A375 (cell line): ENCODE results near the gene HCRTR1. TPM values are rescaled to one million over a fixed set of nuclear protein-coding genes. Genes with fewer than 3 reads are reported as not detected.

Experiments used
- total RNA-seq: library from RNA; depleted of rRNA; stranded (reverse); fragments of >200 nt; shearing (Covaris generic); gene quantifications from 2 replicates; pipeline ENCODE4 v1.2.3, GENCODE V29; 2014; rRNA removed

HCRTR1 gene
- not detected in 2 replicates for total RNA-seq

DNA sequence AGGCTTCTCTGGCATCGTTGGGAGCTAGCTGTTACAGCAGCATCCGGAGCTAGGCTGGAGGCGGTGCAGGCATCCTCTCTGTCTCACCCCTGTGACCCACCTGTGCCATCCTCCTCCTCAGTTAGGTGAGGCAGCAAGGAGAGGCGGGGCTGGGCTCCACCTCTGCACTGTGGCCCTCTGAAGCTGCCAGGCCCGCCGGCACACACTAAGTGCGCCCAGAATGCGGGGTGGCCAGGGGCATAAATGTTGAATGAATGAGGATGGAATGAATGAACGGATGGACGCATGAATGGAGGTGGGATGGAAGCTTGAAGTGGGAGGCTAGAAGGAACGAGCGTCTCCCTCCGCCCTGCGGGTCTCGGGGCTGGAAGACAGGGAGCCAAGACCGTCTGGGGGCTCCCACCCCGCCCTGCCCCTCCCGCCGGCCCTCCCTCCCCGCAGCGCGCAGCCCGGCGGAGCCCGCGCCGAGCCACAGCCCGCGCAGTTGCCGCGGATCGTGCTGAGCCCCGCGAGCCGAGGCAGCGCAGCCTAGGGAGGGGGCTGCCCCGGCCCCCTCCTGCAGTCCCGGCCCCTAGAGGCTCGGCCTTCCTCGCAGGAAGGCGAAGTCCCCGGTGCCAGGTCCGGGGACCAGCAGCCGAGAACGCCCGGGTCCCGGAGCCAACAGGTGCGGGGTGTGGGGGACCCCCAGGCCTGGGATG lies at the start of gene HCRTR1:
Gene HCRTR1, plus strand, starts transcription at position 472 of the 698 bp plus-strand sequence. CDS start 1,504 bp downstream, outside the sequence.

DNA sequence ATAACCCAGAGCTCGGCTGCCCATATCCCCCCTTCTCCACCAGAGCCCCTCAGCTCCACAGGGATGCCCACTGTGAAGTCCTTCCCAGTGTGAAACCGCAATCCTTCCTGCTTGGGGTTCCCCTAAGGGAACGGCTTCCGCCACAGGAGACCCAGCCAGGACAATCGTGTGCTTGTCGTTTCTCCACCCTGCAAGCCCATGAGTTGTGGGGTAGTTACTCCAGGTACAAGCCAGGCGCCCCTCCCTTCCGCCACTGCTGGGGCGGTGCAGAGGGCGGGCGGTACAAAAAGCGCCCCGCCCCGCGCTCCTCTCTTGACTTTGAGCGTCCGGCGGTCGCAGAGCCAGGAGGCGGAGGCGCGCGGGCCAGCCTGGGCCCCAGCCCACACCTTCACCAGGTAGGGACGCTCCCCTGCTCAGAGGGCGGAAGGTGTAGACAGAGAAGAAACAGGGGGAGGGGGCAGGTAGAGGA lies 41.3 kb upstream of the HCRTR1 start, which contains the start of gene TINAGL1:
Gene TINAGL1, plus strand, starts transcription at position 315 of the 469 bp plus-strand sequence. CDS start 634 bp downstream, outside the sequence.

DNA sequence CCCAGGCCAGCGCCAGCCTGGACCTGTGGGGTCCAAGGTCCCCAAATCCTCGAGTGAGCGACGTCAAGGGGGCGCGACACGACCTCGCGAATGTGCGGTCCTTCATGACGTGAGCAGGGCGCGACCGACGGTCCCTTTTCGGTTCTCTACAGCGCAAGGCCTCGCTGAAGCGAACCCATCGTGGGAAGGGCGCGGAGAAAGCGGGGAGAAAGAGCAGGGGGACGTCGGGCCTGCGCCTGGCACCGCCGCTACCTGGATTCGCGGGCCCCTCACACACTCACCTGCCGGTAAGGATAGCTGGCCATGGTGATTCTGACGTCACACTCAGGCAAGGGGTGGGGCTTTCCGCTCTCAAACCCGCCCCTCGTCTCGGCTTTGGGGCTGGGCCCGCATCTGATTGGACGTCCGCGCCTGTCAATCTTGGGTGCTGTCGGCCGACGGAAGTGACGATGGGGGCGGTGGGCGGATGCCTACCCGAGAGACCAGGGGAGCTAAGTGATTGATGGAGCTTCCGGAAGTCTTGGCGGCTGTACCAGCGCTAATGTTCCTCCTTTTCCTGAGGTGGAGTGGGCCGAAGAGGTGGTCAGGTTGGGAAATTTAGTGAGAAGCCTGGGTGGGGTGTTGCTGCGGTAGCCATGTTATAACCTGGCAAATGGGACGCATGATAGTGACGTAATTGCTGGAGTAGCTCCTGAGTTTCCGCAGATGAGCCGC lies 27.2 kb downstream of the HCRTR1 start, which contains the start of gene PEF1:
Gene PEF1, minus strand, starts transcription at position 317 of the 714 bp plus-strand sequence. Its CDS starts 12 bp downstream, at position 305.

Other genes starting within 250 kb of the HCRTR1 start
- 0.68 TPM in 1 of 2 replicates, not detected in the other for gene FABP3, start 244.6 kb upstream of the HCRTR1 start, total RNA-seq
- gene SERINC2, start 204.5 kb upstream of the HCRTR1 start, total RNA-seq = 20.3 and 22.6 TPM in 2 replicates
- 421 and 533 TPM in 2 replicates for gene TINAGL1, start 41.2 kb upstream of the HCRTR1 start, total RNA-seq
- gene PEF1, start 27.2 kb downstream of the HCRTR1 start, total RNA-seq = 68.5 and 70.2 TPM in 2 replicates
- gene COL16A1, start 86.3 kb downstream of the HCRTR1 start, total RNA-seq = 53.0 and 59.6 TPM in 2 replicates
- 10.0 and 15.8 TPM in 2 replicates for gene ADGRB2, start 146.7 kb downstream of the HCRTR1 start, total RNA-seq
- gene SPOCD1, start 198.3 kb downstream of the HCRTR1 start, total RNA-seq = 9.9 and 10.8 TPM in 2 replicates